HG03135 (cell line): ENCODE measurements around the gene ATP6V0A4.

Experiments used
- ATAC-seq: cut with Tn5 transposase; IDR thresholded peaks from one replicate; pipeline ENCODE4 v1.9.1; 2021; ENCODE audit warnings: mild to moderate bottlenecking, moderate library complexity; ENCODE audit not compliant: unreplicated experiment

The ATP6V0A4 gene

GRCh38 chr7:138663725-138664710 lies 134.0 kb downstream of the ATP6V0A4 start:
- no peak for ATAC-seq

GRCh38 chr7:138662991-138663320 lies 135.0 kb downstream of the ATP6V0A4 start:
- ATAC-seq: no peak

- ATAC-seq: no peak
Measured at GRCh38 chr7:138662076-138662990, 135.7 kb downstream of the ATP6V0A4 start.

- no peak for ATAC-seq
Measured at GRCh38 chr7:138661069-138661635, 136.8 kb downstream of the ATP6V0A4 start.

- no peak for ATAC-seq
Measured at GRCh38 chr7:138658889-138659288, 139.1 kb downstream of the ATP6V0A4 start.

- no peak for ATAC-seq
Measured at GRCh38 chr7:138657854-138658386, 140.1 kb downstream of the ATP6V0A4 start.

- no peak for ATAC-seq
Measured at GRCh38 chr7:138656952-138657351, 141.0 kb downstream of the ATP6V0A4 start.
